CD14-positive monocyte (primary cell): ENCODE measurements around the gene S100A13. TPM values are rescaled to one million over a fixed set of nuclear protein-coding genes. Genes with fewer than 3 reads are reported as not detected.

Experiments
- DNase-seq, 3 donors: peaks; one replicate each; pipeline ENCODE4 v3.0.0-alpha.2; 2011 to 2022
- H2AFZ ChIP-seq: 2 replicates; pipeline ENCODE4 v1.6.0; 2012; ENCODE audit warnings: mild to moderate bottlenecking, low read depth, low read length, inconsistent platforms; ENCODE audit not compliant: insufficient read depth, poor library complexity, severe bottlenecking
- H3K27ac ChIP-seq, 2 donors: 1 replicate in 1 of 2; 2 replicates in 1 of 2; pipeline ENCODE4 v1.5.1; 2012 to 2013; ENCODE audit warnings: low read length in 2 of 2, control low read depth in 1 of 2, inconsistent platforms in 1 of 2, low read depth in 1 of 2, mild to moderate bottlenecking in 1 of 2
- H3K27me3 ChIP-seq, 2 donors: one replicate each; pipeline versions ENCODE4 v1.6.0 to v1.6.1; 2011 to 2013; ENCODE audit warnings: low read length in 2 of 2; ENCODE audit not compliant: control insufficient read depth in 2 of 2, insufficient read depth in 2 of 2
- H3K36me3 ChIP-seq, 2 donors: replicated peaks in 1 of 2; 1 replicate in 1 of 2; 2 replicates in 1 of 2; pipeline versions ENCODE4 v1.5.1 to v1.6.1; 2012 to 2013; ENCODE audit warnings: low read length in 2 of 2, control low read depth in 1 of 2, inconsistent platforms in 1 of 2, mild to moderate bottlenecking in 1 of 2; ENCODE audit not compliant: insufficient read depth in 2 of 2, control insufficient read depth in 1 of 2
- H3K4me1 ChIP-seq, 2 donors: 1 replicate in 1 of 2; 2 replicates in 1 of 2; pipeline versions ENCODE4 v1.5.1 to v1.6.1; 2012 to 2013; ENCODE audit warnings: low read length in 2 of 2, control low read depth in 1 of 2, inconsistent platforms in 1 of 2, mild to moderate bottlenecking in 1 of 2, moderate library complexity in 1 of 2; ENCODE audit not compliant: insufficient read depth in 2 of 2, control insufficient read depth in 1 of 2
- H3K4me2 ChIP-seq: replicated peaks from 2 replicates; pipeline ENCODE3; 2012; ENCODE audit warnings: low read length, moderate library complexity, mild to moderate bottlenecking; ENCODE audit not compliant: poor library complexity, severe bottlenecking; ENCODE audit errors: extremely low read depth
- H3K4me3 ChIP-seq, 3 experiments: fragments of 200-600 bp in 1 of 3; sonication (generic) in 1 of 3; replicated peaks in 1 of 3; 1 replicate in 2 of 3; 2 replicates in 1 of 3; pipeline ENCODE4 v1.5.1; 2011 to 2013; ENCODE audit warnings: low read length in 3 of 3, mild to moderate bottlenecking in 3 of 3, control low read depth in 2 of 3, low read depth in 2 of 3, inconsistent platforms in 1 of 3, moderate library complexity in 1 of 3
- H3K79me2 ChIP-seq: 2 replicates; pipeline ENCODE4 v1.6.0; 2012; ENCODE audit warnings: mild to moderate bottlenecking, control low read depth, inconsistent platforms, low read length, moderate library complexity; ENCODE audit not compliant: insufficient read depth
- H3K9ac ChIP-seq: 2 replicates; pipeline ENCODE4 v1.6.0; 2017; ENCODE audit warnings: low read length, mild to moderate bottlenecking; ENCODE audit not compliant: insufficient read depth, poor library complexity, severe bottlenecking
- H3K9me3 ChIP-seq, 2 donors: replicated peaks in 1 of 2; 1 replicate in 1 of 2; 2 replicates in 1 of 2; pipeline versions ENCODE4 v1.5.1 to v1.6.1; 2012 to 2013; ENCODE audit warnings: low read length in 2 of 2, control low read depth in 1 of 2; ENCODE audit not compliant: control insufficient read depth in 1 of 2, insufficient read depth in 1 of 2
- H4K20me1 ChIP-seq: 2 replicates; pipeline ENCODE4 v1.6.0; 2012; ENCODE audit warnings: mild to moderate bottlenecking, low read length, control low read depth, moderate library complexity; ENCODE audit not compliant: insufficient read depth
- H3K27ac Mint-ChIP-seq, 7 donors: one replicate each; pipeline ENCODE4 v1.8.0; 2020; ENCODE audit warnings: mild to moderate bottlenecking in 7 of 7, mixed read lengths in 7 of 7, moderate library complexity in 6 of 7, inconsistent platforms in 2 of 7
- H3K27me3 Mint-ChIP-seq, 3 donors: one replicate each; pipeline ENCODE4 v1.8.0; 2021 to 2022; ENCODE audit warnings: low read depth in 3 of 3, mild to moderate bottlenecking in 3 of 3, mixed read lengths in 3 of 3, moderate library complexity in 3 of 3, inconsistent platforms in 1 of 3
- H3K36me3 Mint-ChIP-seq, 2 donors: one replicate each; pipeline ENCODE4 v1.8.0; 2020; ENCODE audit warnings: mixed read lengths in 2 of 2, inconsistent platforms in 1 of 2, mild to moderate bottlenecking in 1 of 2
- H3K4me1 Mint-ChIP-seq: one replicate; pipeline ENCODE4 v1.8.0; 2020; ENCODE audit warnings: mild to moderate bottlenecking, mixed read lengths
- H3K4me3 Mint-ChIP-seq, 2 donors: one replicate each; pipeline ENCODE4 v1.8.0; 2020; ENCODE audit warnings: mild to moderate bottlenecking in 2 of 2, mixed read lengths in 2 of 2, moderate library complexity in 1 of 2
- H3K9me3 Mint-ChIP-seq, 7 donors: one replicate each; pipeline ENCODE4 v1.8.0; 2020 to 2022; ENCODE audit warnings: mixed read lengths in 7 of 7, mild to moderate bottlenecking in 6 of 7, moderate library complexity in 6 of 7, inconsistent platforms in 2 of 7
- WGBS: methylation state at CpG from one replicate; pipeline ENCODE4 v1.1.5; 2013; ENCODE audit warnings: missing lambda C conversion rate; ENCODE audit not compliant: insufficient coverage; 5-methylcytosine and 5-hydroxymethylcytosine counted together
- intact Hi-C, 2 donors: fragments of 100-400 bp; cut with micrococcal nuclease; formaldehyde crosslinking; loops; one replicate each; pipeline versions ENCODE4 v1.15.0 to v1.15.1; 2023
- polyA plus RNA-seq, 3 donors: library from polyadenylated mRNA; depleted of rRNA in 1 of 3; unstranded in 2 of 3; stranded (reverse) in 1 of 3; fragments of 300-500 nt in 2 of 3; fragments of >200 nt in 1 of 3; fragmentation: Illumina TruSeq in 2 of 3; gene quantifications; 1 replicate in 2 of 3; 2 replicates in 1 of 3; pipeline ENCODE4 v1.2.3, GENCODE V29; 2012 to 2021
- TF ChIP-seq, protein P1 (sequence below): fragments of 200-600 bp; IDR thresholded peaks from one replicate; pipeline ENCODE4 v1.8.0; 2022; ENCODE audit warnings: antibody characterized with exemption, mild to moderate bottlenecking

Gene S100A13
- polyA plus RNA-seq, 3 donors, result 2.5 to 13.9 (median 2.6) TPM

GRCh38 chr1:153587314-153587713 is 40.0 kb downstream of the S100A13 start:
- no peak for DNase-seq
- Histone ChIP-seq H3K79me2 (no peaks in the 10 kb centered on the region), H4K20me1 (no peaks in the 10 kb centered on the region), H3K27ac (no peak overlapping the region), H3K27me3 (no peaks in the 10 kb centered on the region), H3K36me3 (no peaks in the 10 kb centered on the region), H3K9ac (no peak overlapping the region), H3K4me2 (no peak overlapping the region), H3K9me3 (no peaks in the 10 kb centered on the region), H3K4me3 (no peak overlapping the region), H2AFZ (no peak overlapping the region), H3K4me1 (no peaks in the 10 kb centered on the region)
- intact Hi-C loops, result no loop called here
- Mint-ChIP-seq H3K4me3 (no peak overlapping the region), H3K9me3 (peaks cover 0 to 3% (median 0%) of the 10 kb centered on the region in 7 donors), H3K4me1 (peaks cover 4% of the 10 kb centered on the region), H3K36me3 (no peaks in the 10 kb centered on the region), H3K27me3 (peaks cover 4 to 11% (median 4%) of the 10 kb centered on the region in 3 donors), H3K27ac (no peak overlapping the region)
- no CpG with 5 or more reads among the region's 5 CpGs for WGBS
- TF ChIP-seq, protein P1, sequence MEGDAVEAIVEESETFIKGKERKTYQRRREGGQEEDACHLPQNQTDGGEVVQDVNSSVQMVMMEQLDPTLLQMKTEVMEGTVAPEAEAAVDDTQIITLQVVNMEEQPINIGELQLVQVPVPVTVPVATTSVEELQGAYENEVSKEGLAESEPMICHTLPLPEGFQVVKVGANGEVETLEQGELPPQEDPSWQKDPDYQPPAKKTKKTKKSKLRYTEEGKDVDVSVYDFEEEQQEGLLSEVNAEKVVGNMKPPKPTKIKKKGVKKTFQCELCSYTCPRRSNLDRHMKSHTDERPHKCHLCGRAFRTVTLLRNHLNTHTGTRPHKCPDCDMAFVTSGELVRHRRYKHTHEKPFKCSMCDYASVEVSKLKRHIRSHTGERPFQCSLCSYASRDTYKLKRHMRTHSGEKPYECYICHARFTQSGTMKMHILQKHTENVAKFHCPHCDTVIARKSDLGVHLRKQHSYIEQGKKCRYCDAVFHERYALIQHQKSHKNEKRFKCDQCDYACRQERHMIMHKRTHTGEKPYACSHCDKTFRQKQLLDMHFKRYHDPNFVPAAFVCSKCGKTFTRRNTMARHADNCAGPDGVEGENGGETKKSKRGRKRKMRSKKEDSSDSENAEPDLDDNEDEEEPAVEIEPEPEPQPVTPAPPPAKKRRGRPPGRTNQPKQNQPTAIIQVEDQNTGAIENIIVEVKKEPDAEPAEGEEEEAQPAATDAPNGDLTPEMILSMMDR, result no peak

GRCh38 chr1:153586347-153586746 is 41.0 kb downstream of the S100A13 start:
- H3K9ac ChIP-seq, result no peak overlapping the region
- H3K27ac ChIP-seq, result no peak overlapping the region
- no peaks in the 10 kb centered on the region for H3K36me3 Mint-ChIP-seq
- peaks cover 0 to 3% (median 0%) of the 10 kb centered on the region in 7 donors for H3K9me3 Mint-ChIP-seq
- intact Hi-C loops, result no loop called here
- no peaks in the 10 kb centered on the region for H3K36me3 ChIP-seq
- H3K27me3 ChIP-seq, result no peaks in the 10 kb centered on the region
- peak overlapping the region in 1 of 7 donors; percentile 52 for H3K27ac Mint-ChIP-seq
- H3K79me2 ChIP-seq, result no peaks in the 10 kb centered on the region
- TF ChIP-seq, protein P1, result no peak
- no peaks in the 10 kb centered on the region for H4K20me1 ChIP-seq
- H3K4me1 ChIP-seq, result no peaks in the 10 kb centered on the region
- no peak for DNase-seq
- no peaks in the 10 kb centered on the region for H3K9me3 ChIP-seq
- H3K27me3 Mint-ChIP-seq, result peaks cover 4 to 11% (median 4%) of the 10 kb centered on the region in 3 donors
- no peak overlapping the region for H3K4me3 ChIP-seq
- H3K4me1 Mint-ChIP-seq, result peaks cover 4% of the 10 kb centered on the region
- H3K4me3 Mint-ChIP-seq, result no peak overlapping the region
- no peak overlapping the region for H2AFZ ChIP-seq
- 40% methylated on average over 1 of the region's 1 CpG for WGBS
- no peak overlapping the region for H3K4me2 ChIP-seq
